ENCODE measurements around the gene PPM1L. TPM values are rescaled to one million over a fixed set of nuclear protein-coding genes. Genes with fewer than 3 reads are reported as not detected.

The PPM1L gene
- total and polyA plus RNA-seq, 10 of the 15 experiments (the other 5 are each of a cell fraction or from before 2014, with no cell fraction given): under 0.01 to 0.33 (median 0.06) TPM; not detected in 1

DNA sequence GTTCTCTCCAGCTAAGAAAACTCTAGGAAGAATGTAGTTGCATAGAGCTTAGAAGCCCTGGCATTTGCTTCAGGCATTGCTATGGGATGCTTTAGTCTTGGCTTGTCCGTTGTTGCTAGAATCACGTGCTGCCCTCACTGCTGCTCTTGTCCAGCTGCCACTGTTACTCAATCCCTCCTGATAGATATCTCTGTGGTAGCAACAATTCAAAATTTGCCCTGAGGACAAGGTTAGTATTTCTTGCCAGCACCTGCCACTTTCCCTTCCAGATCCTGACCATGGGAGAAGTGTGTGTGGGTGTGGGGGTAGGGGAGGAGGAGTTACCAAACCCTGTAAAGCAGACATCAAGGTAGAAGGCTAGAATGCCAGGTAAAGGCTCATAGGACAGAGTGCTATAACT lies 113.8 kb downstream of the PPM1L start:
- in situ Hi-C loops (cut with MboI): no loop called here

DNA sequence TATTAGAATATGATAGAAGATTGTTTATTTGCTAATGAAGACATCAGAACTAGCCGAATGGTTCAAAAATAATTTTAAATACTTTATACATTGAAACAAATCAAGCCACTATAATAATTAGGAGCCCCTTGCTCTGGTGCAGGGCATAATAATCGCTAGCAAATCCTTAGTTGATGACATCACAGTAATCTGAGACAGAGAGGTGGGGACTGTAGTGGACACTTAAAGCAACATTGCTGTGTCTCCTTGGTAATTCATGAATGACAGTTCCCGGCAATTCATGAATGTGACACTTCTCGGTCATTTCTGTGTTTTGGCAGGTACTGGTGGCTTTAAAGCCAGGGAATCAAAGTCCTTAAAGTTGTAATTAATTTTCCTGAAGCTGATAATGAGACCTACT lies 114.3 kb downstream of the PPM1L start:
- H3K4me2 ChIP-seq (ENCODE audit: control insufficient read depth, insufficient read depth): no peak overlapping the region

More for the DNA sequence above, 113.8 kb downstream of the PPM1L start:
- ChIA-PET RAD21 (ENCODE audit: unreplicated experiment) (no interaction called here), CTCF (no interaction called here), SMC1A (ENCODE audit: uncharacterized antibody, unreplicated experiment) (no interaction called here), POLR2A (no interaction called here)
- TF ChIP-seq EGR1 (IDR thresholded peaks at IDR 0.05; ENCODE audit: borderline replicate concordance in 1 of 2, low read depth in 2 of 2, low read length in 2 of 2): no peak
- FAIRE-seq: no peak
- no TSS peak for BruUV-seq (replicated peaks)
- intact Hi-C loops (cut with micrococcal nuclease; ENCODE audit: unreplicated experiment): no loop called here
- DNase-seq (ENCODE audit: low read depth, low spot score): no peak
- no peak overlapping the region for H3K9ac ChIP-seq (ENCODE audit: control insufficient read depth, insufficient read depth, low read length)
- H4K20me1 ChIP-seq (ENCODE audit: control insufficient read depth, insufficient read depth): no peaks in the 10 kb centered on the region
- no peak for ATAC-seq
- H3K9me3 ChIP-seq (replicated peaks; ENCODE audit: control insufficient read depth, insufficient read depth, low read length): no peaks in the 10 kb centered on the region
- no peak overlapping the region for H3K4me2 ChIP-seq (ENCODE audit: control insufficient read depth, insufficient read depth)
- H3K4me3 ChIP-seq: no peak overlapping the region
- H3K27me3 ChIP-seq (replicated peaks in 1 of 2; ENCODE audit: control insufficient read depth in 2 of 2, insufficient read depth in 2 of 2, low read length in 1 of 2): no peaks in the 10 kb centered on the region
- 51% methylated on average over 2 of the region's 2 CpGs for WGBS (ENCODE audit: insufficient coverage, insufficient replicate concordance, low lambda C conversion rate, missing lambda C conversion rate)
- H3K36me3 ChIP-seq (ENCODE audit: control insufficient read depth in 2 of 2, insufficient read depth in 2 of 2, low read length in 1 of 2): no peaks in the 10 kb centered on the region
- H3K79me2 ChIP-seq (ENCODE audit: control insufficient read depth, insufficient read depth, low read length): no peaks in the 10 kb centered on the region
- H2AFZ ChIP-seq (ENCODE audit: control insufficient read depth, low read depth, low read length): no peak overlapping the region
- no peaks in the 10 kb centered on the region for H3K4me1 ChIP-seq (ENCODE audit: control insufficient read depth, insufficient read depth, low read length)
- no peak overlapping the region for H3K27ac ChIP-seq (ENCODE audit: control insufficient read depth, insufficient read depth)

More for the DNA sequence above, 114.3 kb downstream of the PPM1L start:
- BruUV-seq (replicated peaks): no TSS peak
- ChIA-PET SMC1A (ENCODE audit: uncharacterized antibody, unreplicated experiment) (interaction anchor here (1.1 kb wide), 1 partner anchor 21 kb away, joined by 3 read pairs; no protein-coding TSS in a partner anchor), RAD21 (ENCODE audit: unreplicated experiment) (no interaction called here), CTCF (no interaction called here), POLR2A (no interaction called here)
- intact Hi-C loops (cut with micrococcal nuclease; ENCODE audit: unreplicated experiment) (no loop called here), in situ Hi-C loops (cut with MboI) (no loop called here)
- Histone ChIP-seq H3K4me3 (no peak overlapping the region), H3K27me3 (replicated peaks in 1 of 2; ENCODE audit: control insufficient read depth in 2 of 2, insufficient read depth in 2 of 2, low read length in 1 of 2) (no peaks in the 10 kb centered on the region), H3K27ac (ENCODE audit: control insufficient read depth, insufficient read depth) (no peak overlapping the region), H3K4me1 (ENCODE audit: control insufficient read depth, insufficient read depth, low read length) (no peaks in the 10 kb centered on the region), H3K9ac (ENCODE audit: control insufficient read depth, insufficient read depth, low read length) (no peak overlapping the region), H4K20me1 (ENCODE audit: control insufficient read depth, insufficient read depth) (no peaks in the 10 kb centered on the region), H3K79me2 (ENCODE audit: control insufficient read depth, insufficient read depth, low read length) (no peaks in the 10 kb centered on the region), H2AFZ (ENCODE audit: control insufficient read depth, low read depth, low read length) (no peak overlapping the region), H3K9me3 (replicated peaks; ENCODE audit: control insufficient read depth, insufficient read depth, low read length) (no peaks in the 10 kb centered on the region), H3K36me3 (ENCODE audit: control insufficient read depth in 2 of 2, insufficient read depth in 2 of 2, low read length in 1 of 2) (no peaks in the 10 kb centered on the region)
- DNase-seq (ENCODE audit: low read depth, low spot score) (no peak), ATAC-seq (no peak), FAIRE-seq (no peak)
- TF ChIP-seq IKZF2 (IDR thresholded peaks at IDR 0.05) (no peak), ZNF217 (IDR thresholded peaks at IDR 0.05) (no peak), SRF (IDR thresholded peaks at IDR 0.05; ENCODE audit: low read depth in 2 of 2, low read length in 2 of 2) (no peak), SMAD1 (IDR thresholded peaks at IDR 0.05; ENCODE audit: low read depth, partially characterized antibody) (no peak)
- TF ChIP-seq, protein P1, sequence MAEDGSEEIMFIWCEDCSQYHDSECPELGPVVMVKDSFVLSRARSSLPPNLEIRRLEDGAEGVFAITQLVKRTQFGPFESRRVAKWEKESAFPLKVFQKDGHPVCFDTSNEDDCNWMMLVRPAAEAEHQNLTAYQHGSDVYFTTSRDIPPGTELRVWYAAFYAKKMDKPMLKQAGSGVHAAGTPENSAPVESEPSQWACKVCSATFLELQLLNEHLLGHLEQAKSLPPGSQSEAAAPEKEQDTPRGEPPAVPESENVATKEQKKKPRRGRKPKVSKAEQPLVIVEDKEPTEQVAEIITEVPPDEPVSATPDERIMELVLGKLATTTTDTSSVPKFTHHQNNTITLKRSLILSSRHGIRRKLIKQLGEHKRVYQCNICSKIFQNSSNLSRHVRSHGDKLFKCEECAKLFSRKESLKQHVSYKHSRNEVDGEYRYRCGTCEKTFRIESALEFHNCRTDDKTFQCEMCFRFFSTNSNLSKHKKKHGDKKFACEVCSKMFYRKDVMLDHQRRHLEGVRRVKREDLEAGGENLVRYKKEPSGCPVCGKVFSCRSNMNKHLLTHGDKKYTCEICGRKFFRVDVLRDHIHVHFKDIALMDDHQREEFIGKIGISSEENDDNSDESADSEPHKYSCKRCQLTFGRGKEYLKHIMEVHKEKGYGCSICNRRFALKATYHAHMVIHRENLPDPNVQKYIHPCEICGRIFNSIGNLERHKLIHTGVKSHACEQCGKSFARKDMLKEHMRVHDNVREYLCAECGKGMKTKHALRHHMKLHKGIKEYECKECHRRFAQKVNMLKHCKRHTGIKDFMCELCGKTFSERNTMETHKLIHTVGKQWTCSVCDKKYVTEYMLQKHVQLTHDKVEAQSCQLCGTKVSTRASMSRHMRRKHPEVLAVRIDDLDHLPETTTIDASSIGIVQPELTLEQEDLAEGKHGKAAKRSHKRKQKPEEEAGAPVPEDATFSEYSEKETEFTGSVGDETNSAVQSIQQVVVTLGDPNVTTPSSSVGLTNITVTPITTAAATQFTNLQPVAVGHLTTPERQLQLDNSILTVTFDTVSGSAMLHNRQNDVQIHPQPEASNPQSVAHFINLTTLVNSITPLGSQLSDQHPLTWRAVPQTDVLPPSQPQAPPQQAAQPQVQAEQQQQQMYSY (CRISPR knock-in tag; IDR thresholded peaks at IDR 0.05): no peak
- 46% methylated on average over 4 of the region's 4 CpGs for WGBS (ENCODE audit: insufficient coverage, insufficient replicate concordance, low lambda C conversion rate, missing lambda C conversion rate)

Measured in GM12878 (cell line).